K562 (cell line): ENCODE data around the gene CD48. TPM values are rescaled to one million over a fixed set of nuclear protein-coding genes. Genes with fewer than 3 reads are reported as not detected.

Experiments
- ATAC-seq: fragments of 200-7000 bp; cut with Tn5 transposase; 3 replicates; pipeline ENCODE4 v1.9.1; 2020; ENCODE audit warnings: moderate library complexity
- BruUV-seq: library from RNA; stranded (reverse); fragments of 400-500 nt; replicated peaks from 2 replicates; lab custom pipeline; 2021; lab: Mats Ljungman, UMichigan
- CTCF ChIA-PET: fragments of 300-600 bp; formaldehyde crosslinking; extraction: SDS; loops from one replicate; lab custom pipeline; 2021; ENCODE audit warnings: low intra/inter-chr PET ratio; lab: Yijun Ruan, JAX
- POLR2A ChIA-PET: fragments of 300-600, 350-650 bp; sonication (Branson Sonifier 250); formaldehyde crosslinking; extraction: SDS; loops from one replicate; lab custom pipeline; 2021; ENCODE audit warnings: antibody characterized with exemption, inconsistent platforms; lab: Yijun Ruan, JAX
- DNase-seq, 4 experiments: peaks; one replicate each; pipeline versions ENCODE4 v3.0.0 to v3.0.0-alpha.2; 2011 to 2018; ENCODE audit warnings: low spot score in 3 of 4, mixed read lengths in 3 of 4; ENCODE audit errors: extremely low read depth in 1 of 4
- FAIRE-seq: peaks from 2 replicates; lab custom pipeline; 2011; peaks lifted over from hg19 to GRCh38; lab: Jason Lieb, UNC
- H2AFZ ChIP-seq: 2 replicates; pipeline ENCODE4 v1.6.0; 2011; ENCODE audit warnings: low read depth, low read length, control low read depth, inconsistent platforms
- H3K27ac ChIP-seq: fragments of 200-600 bp; 3 replicates; pipeline ENCODE4 v1.8.0; 2011; ENCODE audit warnings: low read depth, mild to moderate bottlenecking, control low read depth, inconsistent platforms, low read length, moderate library complexity, mixed read lengths; ENCODE audit errors: extremely low read depth
- H3K27me3 ChIP-seq, 2 experiments: fragments of 300-600 bp in 1 of 2; 2 replicates in 1 of 2; 3 replicates in 1 of 2; pipeline versions ENCODE4 v1.6.0 to v1.8.0; 2011; ENCODE audit warnings: inconsistent platforms in 2 of 2, low read length in 2 of 2, mild to moderate bottlenecking in 1 of 2, mixed read lengths in 1 of 2, moderate library complexity in 1 of 2; ENCODE audit not compliant: control insufficient read depth in 2 of 2, insufficient read depth in 2 of 2
- H3K36me3 ChIP-seq: fragments of 300-600 bp; 3 replicates; pipeline ENCODE4 v1.8.0; 2011; ENCODE audit warnings: mild to moderate bottlenecking, low read length, inconsistent platforms; ENCODE audit not compliant: control insufficient read depth, insufficient read depth
- H3K4me1 ChIP-seq, 2 experiments: fragments of 200-600 bp in 1 of 2; replicated peaks in 1 of 2; 2 replicates in 1 of 2; 3 replicates in 1 of 2; pipeline versions ENCODE4 v1.5.1 to v1.8.0; 2011; ENCODE audit warnings: inconsistent platforms in 2 of 2, low read length in 2 of 2, mild to moderate bottlenecking in 1 of 2, mixed read lengths in 1 of 2, moderate library complexity in 1 of 2; ENCODE audit not compliant: control insufficient read depth in 2 of 2, insufficient read depth in 2 of 2
- H3K4me2 ChIP-seq: 2 replicates; pipeline ENCODE4 v1.6.1; 2011; ENCODE audit warnings: low read length, control low read depth, inconsistent platforms, mixed read lengths; ENCODE audit not compliant: insufficient read depth
- H3K4me3 ChIP-seq: fragments of 200-600 bp; sonication (generic), shearing (Covaris generic); 2 replicates; pipeline ENCODE4 v1.5.1; 2016; ENCODE audit warnings: control low read depth, inconsistent platforms
- H3K79me2 ChIP-seq: fragments of 200-600 bp; 3 replicates; pipeline ENCODE4 v1.8.0; 2011; ENCODE audit warnings: low read length, inconsistent platforms; ENCODE audit not compliant: control insufficient read depth, insufficient read depth
- H3K9ac ChIP-seq, 2 experiments: 2 replicates each; pipeline versions ENCODE4 v1.6.0 to v1.6.1; 2011; ENCODE audit warnings: low read depth in 2 of 2, low read length in 2 of 2, control low read depth in 1 of 2, inconsistent platforms in 1 of 2, mild to moderate bottlenecking in 1 of 2, mixed read lengths in 1 of 2; ENCODE audit not compliant: insufficient read depth in 1 of 2
- H3K9me1 ChIP-seq: one replicate; pipeline ENCODE4 v1.6.0; 2011; ENCODE audit warnings: inconsistent platforms, mild to moderate bottlenecking, low read length, moderate library complexity; ENCODE audit not compliant: control insufficient read depth, insufficient read depth
- H3K9me3 ChIP-seq: replicated peaks from 2 replicates; pipeline ENCODE4 v1.5.1; 2011; ENCODE audit warnings: low read depth, low read length, inconsistent platforms; ENCODE audit not compliant: control insufficient read depth, insufficient read depth
- H4K20me1 ChIP-seq: replicated peaks from 2 replicates; pipeline ENCODE4 v1.6.1; 2011; ENCODE audit warnings: low read length, inconsistent platforms, mixed read lengths; ENCODE audit not compliant: control insufficient read depth, insufficient read depth
- C11orf30 ChIP-seq: fragments of 450-650 bp; IDR thresholded peaks from 2 replicates; pipeline ENCODE4 v1.6.1; 2016; ENCODE audit warnings: low read depth, mild to moderate bottlenecking
- CREB5 ChIP-seq: fragments of 250-450 bp; sonication (Bioruptor Pico); IDR thresholded peaks from 2 replicates; pipeline ENCODE4 v1.5.0; 2020; ENCODE audit warnings: mild to moderate bottlenecking
- FOXM1 ChIP-seq, 2 experiments: fragments of 450-650 bp in 1 of 2; sonication (generic) in 1 of 2; formaldehyde crosslinking in 1 of 2; IDR thresholded peaks; 2 replicates each; pipeline versions ENCODE4 v1.6.1 to v1.9.0; 2017 to 2022; ENCODE audit warnings: low read depth in 2 of 2, mild to moderate bottlenecking in 2 of 2, missing genetic modification reagents in 1 of 2, moderate library complexity in 1 of 2
- MAFF ChIP-seq: IDR thresholded peaks from 2 replicates; pipeline ENCODE4 v1.6.1; 2012; ENCODE audit warnings: low read length, improper control_type of control experiment
- MAFG ChIP-seq: fragments of 450-650 bp; conservative IDR thresholded peaks from 2 replicates; pipeline ENCODE4 v1.6.1; 2016; ENCODE audit warnings: missing genetic modification characterization, missing compliant biosample characterization
- MAFK ChIP-seq: IDR thresholded peaks from 2 replicates; pipeline ENCODE4 v1.6.1; 2011; ENCODE audit warnings: low read length, improper control_type of control experiment
- TOE1 ChIP-seq, 2 experiments: fragments of 450-650 bp in 1 of 2; sonication (generic) in 1 of 2; formaldehyde crosslinking in 1 of 2; IDR thresholded peaks; 2 replicates each; pipeline versions ENCODE4 v1.7.1 to v1.8.0; 2016 to 2022; ENCODE audit warnings: borderline replicate concordance in 2 of 2, mild to moderate bottlenecking in 2 of 2, antibody characterized with exemption in 1 of 2, inconsistent platforms in 1 of 2, low read depth in 1 of 2, missing genetic modification reagents in 1 of 2, moderate library complexity in 1 of 2
- ZNF316 ChIP-seq: fragments of 450-650 bp; IDR thresholded peaks from 2 replicates; pipeline ENCODE4 v1.6.1; 2016
- ZNF785 ChIP-seq: fragments of 250-450 bp; sonication (Bioruptor Pico); IDR thresholded peaks from 2 replicates; pipeline ENCODE4 v1.4.0; 2020; ENCODE audit warnings: mild to moderate bottlenecking
- WGBS: fragments of 100-300 bp; shearing (Covaris generic); methylation state at CpG from one replicate; pipeline ENCODE4 v1.1.6; 2016; ENCODE audit warnings: low coverage, mixed read lengths; ENCODE audit not compliant: insufficient coverage; ENCODE audit errors: missing lambda C conversion rate; 5-methylcytosine and 5-hydroxymethylcytosine counted together
- in situ Hi-C: fragments of 300-500 bp; cut with MboI; formaldehyde crosslinking; loops from 4 replicates; pipeline ENCODE4 v1.15.0; 2018; ENCODE audit warnings: inconsistent platforms, mixed read lengths
- intact Hi-C: fragments of 100-400 bp; cut with micrococcal nuclease; formaldehyde crosslinking; loops from 2 replicates; pipeline ENCODE4 v1.14.2; 2022
- polyA plus RNA-seq, 8 experiments: library from polyadenylated mRNA; depleted of rRNA in 4 of 8; stranded (reverse) in 5 of 8; unstranded in 3 of 8; fragments of >200 nt; fragmentation: Nextera tagmentation in 2 of 8; fragmentation: Illumina TruSeq in 1 of 8; extraction: Ambion mirVana in 2 of 8; extraction: Trizol in 1 of 8; gene quantifications; 2 replicates each; pipeline versions ENCODE4 v1.2.1 to v1.2.3, GENCODE V29; 2011 to 2014; ENCODE audit warnings: inconsistent platforms in 1 of 8, missing spikeins in 1 of 8
- total RNA-seq, 7 experiments: library from RNA; depleted of rRNA in 6 of 7; stranded (reverse); fragments of >200 nt in 6 of 7; fragmentation: Illumina TruSeq in 2 of 7; extraction: Trizol in 2 of 7; gene quantifications; 2 replicates each; pipeline versions ENCODE4 v1.2.1 to v1.2.3, GENCODE V29; 2011 to 2021; ENCODE audit warnings: low replicate concordance in 1 of 7

CD48 gene
- total and polyA plus RNA-seq, 9 of the 15 experiments (the other 6 are each of a cell fraction or from before 2014, with no cell fraction given): 0.10 to 0.42 (median 0.29) TPM; not detected in 3

- H3K9me1 ChIP-seq: no peaks in the 10 kb centered on the region
- no peaks in the 10 kb centered on the region for H3K9me3 ChIP-seq
- no peaks in the 10 kb centered on the region for H4K20me1 ChIP-seq
- no peak overlapping the region for H3K4me3 ChIP-seq
- no peak overlapping the region for H3K9ac ChIP-seq
- H3K4me1 ChIP-seq: peaks cover 0 to 8% of the 10 kb centered on the region in 2 experiments; a peak in 2 of 5 replicates
- WGBS: 8% methylated on average over 2 of the region's 2 CpGs
- H3K4me2 ChIP-seq: no peak overlapping the region
- BruUV-seq: no TSS peak
- intact Hi-C loops (loop anchor here (10.0 kb wide), 1 partner anchor 411 kb away; the partner anchor contains the start of gene DEDD), in situ Hi-C loops (no loop called here)
- FAIRE-seq (no peak), DNase-seq (no peak), ATAC-seq (no peak)
- no peaks in the 10 kb centered on the region for H3K79me2 ChIP-seq
- no peaks in the 10 kb centered on the region for H3K36me3 ChIP-seq
- peak; percentile 79 for TF ChIP-seq ZNF316
- TF ChIP-seq MAFF: peak; percentile 57
- peak; percentile 65 for TF ChIP-seq MAFK
- no peak for TF ChIP-seq CREB5 (CRISPR knock-in tag)
- TF ChIP-seq ZNF785 (CRISPR knock-in tag): no peak
- TF ChIP-seq MAFG (tag): peak; percentile 75
- TF ChIP-seq C11orf30: peak; percentile 63
- TF ChIP-seq TOE1 (IDR thresholded peaks at IDR 0.05; ENCODE audit: borderline replicate concordance): no peak
- no peak for TF ChIP-seq TOE1 (CRISPR knock-in tag; IDR thresholded peaks at IDR 0.05; ENCODE audit: borderline replicate concordance, low read depth)
- no peak for TF ChIP-seq FOXM1 (IDR thresholded peaks at IDR 0.05; ENCODE audit: low read depth)
- no peak for TF ChIP-seq FOXM1 (CRISPR knock-in tag; IDR thresholded peaks at IDR 0.05; ENCODE audit: low read depth)
- no peak overlapping the region for H3K27ac ChIP-seq
- POLR2A ChIA-PET: interaction anchor here (1.2 kb wide), 1 partner anchor 47 kb away, joined by 3 read pairs; no protein-coding TSS in a partner anchor
- H2AFZ ChIP-seq: no peak overlapping the region; the same call in 1 of the 2 replicates
- CTCF ChIA-PET: no interaction called here
- no peaks in the 10 kb centered on the region; a peak in 1 of 5 replicates for H3K27me3 ChIP-seq
Observed at GRCh38 chr1:160723332-160723731, 11.7 kb upstream of the CD48 start.
